ENCODE measurements around the gene PPP1R8. TPM values are rescaled to one million over a fixed set of nuclear protein-coding genes. Genes with fewer than 3 reads are reported as not detected.

PPP1R8 gene
- total RNA-seq, 1 experiment from 2014 or later: 29.6 TPM

DNA sequence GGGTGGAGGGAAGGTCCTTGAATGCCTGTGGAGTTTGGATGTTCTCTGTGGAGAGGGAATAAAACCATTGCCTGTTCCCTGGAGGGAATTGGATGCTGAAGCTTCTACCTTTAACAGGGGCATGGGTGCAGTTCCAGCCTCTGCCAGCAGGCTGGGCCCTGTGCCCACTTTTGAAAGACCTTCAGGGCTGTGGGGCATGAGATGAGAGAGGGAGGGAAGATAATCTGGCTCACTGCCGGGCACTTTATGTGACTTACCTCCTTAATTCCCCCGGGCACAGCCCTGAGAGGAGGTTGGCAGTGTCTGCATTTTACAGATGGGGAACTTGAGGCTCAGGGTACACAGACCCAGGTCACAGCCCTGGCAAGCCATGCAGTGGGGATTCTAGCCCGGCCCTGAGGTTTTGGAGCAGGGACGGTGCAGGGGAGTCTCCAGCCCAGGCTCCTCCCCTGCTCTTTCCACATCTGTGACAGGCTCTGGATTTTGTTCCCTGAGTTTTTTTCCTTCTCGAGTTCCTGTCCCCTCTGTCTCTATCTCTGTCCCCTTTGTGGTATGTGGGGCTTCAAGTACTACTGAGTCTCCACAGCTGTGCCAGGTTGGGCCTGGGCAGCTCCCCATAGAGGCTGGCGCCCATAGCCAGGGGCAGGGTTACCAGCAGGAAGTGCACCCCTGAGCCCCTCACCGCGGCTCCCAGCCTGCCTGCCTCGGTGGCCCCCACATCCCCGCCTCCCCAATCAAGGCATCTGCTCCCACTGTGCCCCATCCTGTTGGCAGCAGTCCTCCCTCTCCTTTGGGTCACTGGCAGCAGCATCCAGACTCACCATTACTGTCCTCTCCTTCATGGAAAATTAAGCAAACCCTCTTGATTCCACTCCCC is 27.7 kb downstream of the PPP1R8 start:
- Mint-ChIP-seq H3K9me3 (ENCODE audit: low read depth, unreplicated experiment) (no peaks in the 10 kb centered on the region), H3K27ac (ENCODE audit: unreplicated experiment) (no peak overlapping the region), H3K36me3 (ENCODE audit: insufficient read depth, unreplicated experiment) (no peaks in the 10 kb centered on the region), H3K4me3 (ENCODE audit: low read depth, unreplicated experiment) (no peak overlapping the region), H3K27me3 (ENCODE audit: unreplicated experiment) (peaks cover 13% of the 10 kb centered on the region), H3K4me1 (ENCODE audit: low read depth, unreplicated experiment) (no peaks in the 10 kb centered on the region)
- TF ChIP-seq, protein P1, sequence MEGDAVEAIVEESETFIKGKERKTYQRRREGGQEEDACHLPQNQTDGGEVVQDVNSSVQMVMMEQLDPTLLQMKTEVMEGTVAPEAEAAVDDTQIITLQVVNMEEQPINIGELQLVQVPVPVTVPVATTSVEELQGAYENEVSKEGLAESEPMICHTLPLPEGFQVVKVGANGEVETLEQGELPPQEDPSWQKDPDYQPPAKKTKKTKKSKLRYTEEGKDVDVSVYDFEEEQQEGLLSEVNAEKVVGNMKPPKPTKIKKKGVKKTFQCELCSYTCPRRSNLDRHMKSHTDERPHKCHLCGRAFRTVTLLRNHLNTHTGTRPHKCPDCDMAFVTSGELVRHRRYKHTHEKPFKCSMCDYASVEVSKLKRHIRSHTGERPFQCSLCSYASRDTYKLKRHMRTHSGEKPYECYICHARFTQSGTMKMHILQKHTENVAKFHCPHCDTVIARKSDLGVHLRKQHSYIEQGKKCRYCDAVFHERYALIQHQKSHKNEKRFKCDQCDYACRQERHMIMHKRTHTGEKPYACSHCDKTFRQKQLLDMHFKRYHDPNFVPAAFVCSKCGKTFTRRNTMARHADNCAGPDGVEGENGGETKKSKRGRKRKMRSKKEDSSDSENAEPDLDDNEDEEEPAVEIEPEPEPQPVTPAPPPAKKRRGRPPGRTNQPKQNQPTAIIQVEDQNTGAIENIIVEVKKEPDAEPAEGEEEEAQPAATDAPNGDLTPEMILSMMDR (IDR thresholded peaks at IDR 0.05; ENCODE audit: unreplicated experiment): peak; percentile 85
- CTCF ChIA-PET: interaction anchor here (0.6 to 1.1 kb wide), 5 partner anchors 28 to 246 kb away, joined by 3 to 4 read pairs (median 4); partner anchors contain the start of gene PPP1R8
- intact Hi-C loops (cut with micrococcal nuclease; ENCODE audit: unreplicated experiment): loop anchor here (2.0 kb wide), 1 partner anchor 120 kb away; no protein-coding TSS in a partner anchor
- no TSS peak for BruUV-seq (replicated peaks)
- DNase-seq: peak; percentile 81

DNA sequence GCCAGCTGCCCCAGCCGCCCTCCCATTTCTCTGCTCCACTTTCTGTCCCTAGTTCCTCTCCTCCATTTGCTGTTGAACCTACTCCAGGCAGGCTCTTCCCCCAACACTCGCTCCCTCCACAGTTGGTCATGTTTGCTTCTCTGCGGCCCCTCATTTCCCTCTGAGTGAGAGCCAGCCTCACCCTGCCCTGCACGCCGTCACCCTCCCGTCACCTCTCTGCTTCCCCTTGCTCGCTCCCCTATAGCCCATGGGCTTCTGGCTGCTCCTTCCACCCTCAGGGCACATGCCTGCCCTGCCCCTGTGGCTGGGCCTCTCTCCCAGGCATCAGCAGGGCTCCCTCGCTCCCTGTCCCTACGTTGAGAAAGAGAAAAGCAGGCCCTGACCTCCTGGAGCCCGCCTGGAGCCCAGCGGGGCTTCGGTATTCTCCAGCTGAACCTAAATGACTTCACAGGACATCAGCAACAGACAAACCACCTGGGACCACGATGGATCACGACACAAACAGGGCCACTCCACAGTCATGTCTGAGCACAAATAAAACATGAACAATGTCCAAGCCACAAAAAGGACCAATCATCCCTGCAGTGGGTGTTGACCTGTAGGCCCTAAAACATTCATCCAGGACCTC is 28.5 kb downstream of the PPP1R8 start:
- Mint-ChIP-seq H3K4me1 (ENCODE audit: low read depth, unreplicated experiment) (no peaks in the 10 kb centered on the region), H3K9me3 (ENCODE audit: low read depth, unreplicated experiment) (no peaks in the 10 kb centered on the region), H3K4me3 (ENCODE audit: low read depth, unreplicated experiment) (no peak overlapping the region), H3K36me3 (ENCODE audit: insufficient read depth, unreplicated experiment) (no peaks in the 10 kb centered on the region), H3K27me3 (ENCODE audit: unreplicated experiment) (peaks cover 13% of the 10 kb centered on the region), H3K27ac (ENCODE audit: unreplicated experiment) (no peak overlapping the region)
- CTCF ChIA-PET: no interaction called here
- DNase-seq: no peak
- TF ChIP-seq, protein P1 (IDR thresholded peaks at IDR 0.05; ENCODE audit: unreplicated experiment): no peak
- intact Hi-C loops (cut with micrococcal nuclease; ENCODE audit: unreplicated experiment): loop anchor here (2.0 kb wide), 1 partner anchor 120 kb away; no protein-coding TSS in a partner anchor
- BruUV-seq (replicated peaks): no TSS peak

DNA sequence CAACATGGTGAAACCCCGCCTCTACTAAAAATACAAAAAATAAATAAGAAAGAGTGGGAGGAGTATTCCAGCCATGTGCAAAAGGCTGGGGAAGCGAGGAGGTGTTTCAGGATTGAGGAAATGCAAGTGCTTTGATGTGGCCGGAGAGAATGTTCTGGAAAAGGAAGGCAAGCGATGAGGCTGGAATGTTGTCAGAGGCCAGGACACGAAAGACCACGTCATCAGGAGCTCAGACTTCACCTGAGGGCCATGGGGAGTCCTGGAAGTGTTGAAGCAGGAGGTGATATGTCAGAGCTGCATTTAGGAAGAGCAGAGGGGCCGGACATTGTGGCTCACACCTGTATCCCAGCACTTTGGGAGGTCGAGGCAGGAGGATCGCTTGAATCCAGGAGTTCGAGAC is 30.9 kb downstream of the PPP1R8 start:
- no peak overlapping the region for H3K4me3 Mint-ChIP-seq (ENCODE audit: low read depth, unreplicated experiment)
- DNase-seq: no peak
- TF ChIP-seq, protein P1 (IDR thresholded peaks at IDR 0.05; ENCODE audit: unreplicated experiment): no peak
- H3K4me1 Mint-ChIP-seq (ENCODE audit: low read depth, unreplicated experiment): no peaks in the 10 kb centered on the region
- BruUV-seq (replicated peaks): no TSS peak
- no peak overlapping the region for H3K27ac Mint-ChIP-seq (ENCODE audit: unreplicated experiment)
- H3K27me3 Mint-ChIP-seq (ENCODE audit: unreplicated experiment): peaks cover 13% of the 10 kb centered on the region
- CTCF ChIA-PET: no interaction called here
- no peaks in the 10 kb centered on the region for H3K9me3 Mint-ChIP-seq (ENCODE audit: low read depth, unreplicated experiment)
- H3K36me3 Mint-ChIP-seq (ENCODE audit: insufficient read depth, unreplicated experiment): no peaks in the 10 kb centered on the region
- intact Hi-C loops (cut with micrococcal nuclease; ENCODE audit: unreplicated experiment): no loop called here

DNA sequence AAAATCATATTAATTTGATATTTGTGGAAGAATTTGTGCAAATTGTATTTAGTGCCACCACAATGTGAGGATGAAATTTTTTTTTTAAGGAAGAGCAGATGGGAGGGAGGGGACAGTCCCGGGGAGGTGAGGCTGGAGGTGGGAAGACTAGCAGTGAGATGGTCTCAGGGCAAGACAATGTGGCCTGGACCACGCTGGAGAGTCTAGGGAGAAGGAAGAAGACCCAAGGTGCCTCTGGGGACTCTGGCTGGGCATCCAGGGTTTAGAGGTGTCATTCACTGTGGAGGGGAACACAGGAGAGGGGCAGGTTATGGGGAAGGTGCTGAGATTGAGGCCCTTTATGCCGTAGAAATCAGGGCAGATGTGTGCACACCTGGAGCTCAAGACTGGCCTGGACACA is 31.4 kb downstream of the PPP1R8 start:
- intact Hi-C loops (cut with micrococcal nuclease; ENCODE audit: unreplicated experiment): no loop called here
- Mint-ChIP-seq H3K27me3 (ENCODE audit: unreplicated experiment) (peaks cover 13% of the 10 kb centered on the region), H3K4me3 (ENCODE audit: low read depth, unreplicated experiment) (no peak overlapping the region), H3K4me1 (ENCODE audit: low read depth, unreplicated experiment) (no peaks in the 10 kb centered on the region), H3K27ac (ENCODE audit: unreplicated experiment) (no peak overlapping the region), H3K9me3 (ENCODE audit: low read depth, unreplicated experiment) (no peaks in the 10 kb centered on the region), H3K36me3 (ENCODE audit: insufficient read depth, unreplicated experiment) (no peaks in the 10 kb centered on the region)
- CTCF ChIA-PET: no interaction called here
- no TSS peak for BruUV-seq (replicated peaks)
- TF ChIP-seq, protein P1 (IDR thresholded peaks at IDR 0.05; ENCODE audit: unreplicated experiment): no peak
- DNase-seq: no peak

All from Calu3 (cell line).